HepG2 (cell line): ENCODE data around the gene SPNS3. TPM values are rescaled to one million over a fixed set of nuclear protein-coding genes. Genes with fewer than 3 reads are reported as not detected.

ENCODE experiments used
- NR2F6 ChIP-seq, 2 experiments: IDR thresholded peaks; 2 replicates each; pipeline ENCODE4 v1.6.1; 2016; ENCODE audit warnings: antibody characterized with exemption in 1 of 2, mild to moderate bottlenecking in 1 of 2
- SKI ChIP-seq: fragments of 450-650 bp; IDR thresholded peaks from one replicate; pipeline ENCODE4 v1.6.1; 2018; ENCODE audit warnings: mild to moderate bottlenecking; ENCODE audit not compliant: partially characterized antibody
- ZBTB33 ChIP-seq: sonication (generic); formaldehyde crosslinking; IDR thresholded peaks from 2 replicates; pipeline ENCODE4 v1.4.0; 2020; ENCODE audit warnings: missing genetic modification reagents
- ZFP36 ChIP-seq: fragments of 150-350 bp; IDR thresholded peaks from 2 replicates; pipeline ENCODE4 v1.6.1; 2018; ENCODE audit warnings: borderline replicate concordance, low read length, low read depth; ENCODE audit not compliant: partially characterized antibody
- ZFYVE20 ChIP-seq: sonication (generic); formaldehyde crosslinking; IDR thresholded peaks from 2 replicates; pipeline ENCODE4 v1.8.0; 2023; ENCODE audit warnings: low read depth, mild to moderate bottlenecking, moderate library complexity, missing genetic modification reagents, borderline replicate concordance
- ZNF138 ChIP-seq: sonication (generic); formaldehyde crosslinking; IDR thresholded peaks from 2 replicates; pipeline ENCODE4 v1.5.0; 2020; ENCODE audit warnings: mild to moderate bottlenecking, low read depth, missing genetic modification reagents
- ZNF777 ChIP-seq: sonication (generic); formaldehyde crosslinking; IDR thresholded peaks from 2 replicates; pipeline ENCODE4 v1.4.0; 2020; ENCODE audit warnings: missing genetic modification reagents
- polyA plus RNA-seq, 8 experiments: library from polyadenylated mRNA; depleted of rRNA in 3 of 8; stranded (reverse) in 7 of 8; unstranded in 1 of 8; fragments of >200 nt; fragmentation: Illumina TruSeq in 4 of 8; extraction: Trizol in 4 of 8; gene quantifications; 2 replicates each; pipeline versions ENCODE4 v1.2.1 to v1.2.3, GENCODE V29; 2011 to 2016; ENCODE audit warnings: low read depth in 4 of 8, missing spikeins in 1 of 8, mixed read lengths in 1 of 8; ENCODE audit not compliant: insufficient read depth in 1 of 8
- total RNA-seq, 5 experiments: library from RNA; depleted of rRNA; stranded (reverse); fragments of >200 nt; fragmentation: Illumina TruSeq; extraction: Trizol; gene quantifications; 2 replicates each; pipeline ENCODE4 v1.2.3, GENCODE V29; 2016; ENCODE audit warnings: low read depth in 1 of 5
- TF ChIP-seq, protein P1 (sequence below): sonication (generic); formaldehyde crosslinking; IDR thresholded peaks from 2 replicates; pipeline ENCODE4 v1.4.0; 2020; ENCODE audit warnings: missing genetic modification reagents
- TF ChIP-seq, protein P2 (sequence below), 2 experiments: sonication (generic) in 1 of 2; formaldehyde crosslinking in 1 of 2; IDR thresholded peaks; 2 replicates each; pipeline versions ENCODE4 v1.4.0 to v1.6.1; 2018 to 2020; ENCODE audit warnings: missing genetic modification reagents in 2 of 2, borderline replicate concordance in 1 of 2, low read depth in 1 of 2, mild to moderate bottlenecking in 1 of 2, missing biosample characterization in 1 of 2

The SPNS3 gene
- total and polyA plus RNA-seq, 2 of the 13 experiments (the other 11 are each of a cell fraction or from before 2014, with no cell fraction given) = not detected

- TF ChIP-seq ZFP36 (no peak), ZFYVE20 (CRISPR knock-in tag) (no peak), NR2F6 (IDR thresholded peaks at IDR 0.05) (no peak), NR2F6 (CRISPR knock-in tag; IDR thresholded peaks at IDR 0.05) (no peak), SKI (no peak), ZNF138 (CRISPR knock-in tag) (no peak), ZNF777 (CRISPR knock-in tag) (no peak), ZBTB33 (CRISPR knock-in tag) (no peak)
- TF ChIP-seq, protein P1, sequence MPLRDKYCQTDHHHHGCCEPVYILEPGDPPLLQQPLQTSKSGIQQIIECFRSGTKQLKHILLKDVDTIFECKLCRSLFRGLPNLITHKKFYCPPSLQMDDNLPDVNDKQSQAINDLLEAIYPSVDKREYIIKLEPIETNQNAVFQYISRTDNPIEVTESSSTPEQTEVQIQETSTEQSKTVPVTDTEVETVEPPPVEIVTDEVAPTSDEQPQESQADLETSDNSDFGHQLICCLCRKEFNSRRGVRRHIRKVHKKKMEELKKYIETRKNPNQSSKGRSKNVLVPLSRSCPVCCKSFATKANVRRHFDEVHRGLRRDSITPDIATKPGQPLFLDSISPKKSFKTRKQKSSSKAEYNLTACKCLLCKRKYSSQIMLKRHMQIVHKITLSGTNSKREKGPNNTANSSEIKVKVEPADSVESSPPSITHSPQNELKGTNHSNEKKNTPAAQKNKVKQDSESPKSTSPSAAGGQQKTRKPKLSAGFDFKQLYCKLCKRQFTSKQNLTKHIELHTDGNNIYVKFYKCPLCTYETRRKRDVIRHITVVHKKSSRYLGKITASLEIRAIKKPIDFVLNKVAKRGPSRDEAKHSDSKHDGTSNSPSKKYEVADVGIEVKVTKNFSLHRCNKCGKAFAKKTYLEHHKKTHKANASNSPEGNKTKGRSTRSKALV (CRISPR knock-in tag) = no peak
- TF ChIP-seq, protein P2, sequence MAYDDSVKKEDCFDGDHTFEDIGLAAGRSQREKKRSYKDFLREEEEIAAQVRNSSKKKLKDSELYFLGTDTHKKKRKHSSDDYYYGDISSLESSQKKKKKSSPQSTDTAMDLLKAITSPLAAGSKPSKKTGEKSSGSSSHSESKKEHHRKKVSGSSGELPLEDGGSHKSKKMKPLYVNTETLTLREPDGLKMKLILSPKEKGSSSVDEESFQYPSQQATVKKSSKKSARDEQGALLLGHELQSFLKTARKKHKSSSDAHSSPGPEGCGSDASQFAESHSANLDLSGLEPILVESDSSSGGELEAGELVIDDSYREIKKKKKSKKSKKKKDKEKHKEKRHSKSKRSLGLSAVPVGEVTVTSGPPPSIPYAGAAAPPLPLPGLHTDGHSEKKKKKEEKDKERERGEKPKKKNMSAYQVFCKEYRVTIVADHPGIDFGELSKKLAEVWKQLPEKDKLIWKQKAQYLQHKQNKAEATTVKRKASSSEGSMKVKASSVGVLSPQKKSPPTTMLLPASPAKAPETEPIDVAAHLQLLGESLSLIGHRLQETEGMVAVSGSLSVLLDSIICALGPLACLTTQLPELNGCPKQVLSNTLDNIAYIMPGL (CRISPR knock-in tag; IDR thresholded peaks at IDR 0.05; ENCODE audit: borderline replicate concordance in 1 of 2, low read depth in 1 of 2) = no peak
These were observed 38.6 kb upstream of the SPNS3 start (continued) for GRCh38 chr17:4395111-4395478.
